Gastroesophageal sphincter (tissue), 3 donors: ENCODE measurements around the gene TSPO2.

Experiments
- POLR2AphosphoS5 ChIP-seq: sonication (generic); formaldehyde crosslinking; IDR thresholded peaks from one replicate; pipeline ENCODE4 v1.6.1; 2017; ENCODE audit warnings: antibody characterized with exemption
- TF ChIP-seq, protein P1 (sequence below), 4 experiments: fragments of 200-600 bp in 2 of 4; fragments of 450-650 bp in 2 of 4; sonication (generic) in 1 of 4; IDR thresholded peaks; one replicate each; pipeline ENCODE4 v1.5.1; 2017 to 2019; ENCODE audit warnings: antibody characterized with exemption in 4 of 4, mild to moderate bottlenecking in 2 of 4, moderate library complexity in 2 of 4

- TF ChIP-seq, protein P1, sequence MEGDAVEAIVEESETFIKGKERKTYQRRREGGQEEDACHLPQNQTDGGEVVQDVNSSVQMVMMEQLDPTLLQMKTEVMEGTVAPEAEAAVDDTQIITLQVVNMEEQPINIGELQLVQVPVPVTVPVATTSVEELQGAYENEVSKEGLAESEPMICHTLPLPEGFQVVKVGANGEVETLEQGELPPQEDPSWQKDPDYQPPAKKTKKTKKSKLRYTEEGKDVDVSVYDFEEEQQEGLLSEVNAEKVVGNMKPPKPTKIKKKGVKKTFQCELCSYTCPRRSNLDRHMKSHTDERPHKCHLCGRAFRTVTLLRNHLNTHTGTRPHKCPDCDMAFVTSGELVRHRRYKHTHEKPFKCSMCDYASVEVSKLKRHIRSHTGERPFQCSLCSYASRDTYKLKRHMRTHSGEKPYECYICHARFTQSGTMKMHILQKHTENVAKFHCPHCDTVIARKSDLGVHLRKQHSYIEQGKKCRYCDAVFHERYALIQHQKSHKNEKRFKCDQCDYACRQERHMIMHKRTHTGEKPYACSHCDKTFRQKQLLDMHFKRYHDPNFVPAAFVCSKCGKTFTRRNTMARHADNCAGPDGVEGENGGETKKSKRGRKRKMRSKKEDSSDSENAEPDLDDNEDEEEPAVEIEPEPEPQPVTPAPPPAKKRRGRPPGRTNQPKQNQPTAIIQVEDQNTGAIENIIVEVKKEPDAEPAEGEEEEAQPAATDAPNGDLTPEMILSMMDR (IDR thresholded peaks at IDR 0.05) = peak in 1 of 4 experiments; percentile 37
- TF ChIP-seq POLR2AphosphoS5 = no peak
Measured at GRCh38 chr6:40999569-40999968, 42.7 kb upstream of the TSPO2 start.
